Stimulated activated CD4-positive, alpha-beta T cell treated with anti-CD3 and anti-CD28 coated beads, Interleukin-1b, Interleukin-23, amount 100 ng/mL, for 1 hour (primary cell): ENCODE data around the gene HRH2.
"Not testable (repeated sequence)": the region's sequence is repeated elsewhere in the genome, so short reads cannot be mapped to it uniquely, and the experiment has no call there.

Experiments used
- DNase-seq, 2 donors: peaks; one replicate each; pipeline ENCODE4 v3.0.0-alpha.2; 2020; ENCODE audit warnings: low read depth in 2 of 2

Gene HRH2

GRCh38 chr5:175657593-175658271, at the start of gene HRH2:
Gene HRH2, plus strand, starts transcription at chr5:175658071. Its CDS starts 25,163 bp downstream, at chr5:175683234.
- DNase-seq, result peak in 1 of 2 donors; percentile 29

- no peak for DNase-seq
Observed at GRCh38 chr5:175609526-175609925, 48.3 kb upstream of the HRH2 start.

DNA sequence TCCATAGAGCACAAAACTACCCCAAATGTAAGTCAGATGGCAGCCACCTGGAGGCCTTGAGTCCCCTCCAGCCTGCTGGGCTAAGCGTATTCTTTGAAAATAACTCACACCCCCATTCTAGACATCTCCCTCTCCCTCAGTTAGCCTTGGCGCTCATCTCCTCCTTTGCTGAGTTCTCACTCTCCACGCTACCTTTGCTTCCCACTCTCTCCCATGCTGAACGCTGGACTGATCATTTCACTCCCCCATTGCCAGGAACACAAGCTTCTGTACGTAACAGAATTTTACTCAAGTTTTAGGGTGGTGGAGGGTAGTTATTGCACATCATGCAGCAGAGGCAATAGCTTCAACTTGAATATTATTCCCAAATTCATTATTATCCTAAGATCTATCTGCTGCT, 47.5 kb upstream of the HRH2 start:
- DNase-seq, result no peak

DNA sequence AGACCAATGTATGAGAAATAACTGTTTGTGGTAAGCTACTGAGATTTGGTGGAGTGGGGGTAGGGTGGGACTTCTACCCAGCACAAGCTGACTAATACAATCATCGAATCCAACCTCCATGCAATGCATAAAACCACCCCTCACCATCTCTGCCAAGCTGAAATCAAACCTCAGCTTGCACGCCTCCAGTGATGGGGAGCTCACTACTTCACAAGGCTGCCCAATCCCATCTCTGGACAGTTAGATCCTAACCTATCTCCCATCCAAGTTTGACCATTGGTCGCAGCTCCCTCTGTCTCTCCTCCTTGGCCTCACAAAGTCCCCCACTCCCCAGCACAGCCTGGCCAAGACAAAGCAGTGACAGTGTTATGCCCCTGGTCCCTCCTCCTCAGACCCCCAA, 47.0 kb upstream of the HRH2 start:
- no peak for DNase-seq

GRCh38 chr5:175614223-175614815, 43.6 kb upstream of the HRH2 start:
- no peak for DNase-seq

GRCh38 chr5:175614861-175615260, 43.0 kb upstream of the HRH2 start:
- no peak for DNase-seq

- no peak for DNase-seq
Observed at GRCh38 chr5:175616083-175616482, 41.8 kb upstream of the HRH2 start.

- not testable (repeated sequence) for DNase-seq
Observed at GRCh38 chr5:175616527-175616926, 41.3 kb upstream of the HRH2 start.

GRCh38 chr5:175617447-175617846, 40.4 kb upstream of the HRH2 start:
- no peak for DNase-seq

- DNase-seq, result no peak
Observed at GRCh38 chr5:175620527-175620926, 37.3 kb upstream of the HRH2 start.

DNA sequence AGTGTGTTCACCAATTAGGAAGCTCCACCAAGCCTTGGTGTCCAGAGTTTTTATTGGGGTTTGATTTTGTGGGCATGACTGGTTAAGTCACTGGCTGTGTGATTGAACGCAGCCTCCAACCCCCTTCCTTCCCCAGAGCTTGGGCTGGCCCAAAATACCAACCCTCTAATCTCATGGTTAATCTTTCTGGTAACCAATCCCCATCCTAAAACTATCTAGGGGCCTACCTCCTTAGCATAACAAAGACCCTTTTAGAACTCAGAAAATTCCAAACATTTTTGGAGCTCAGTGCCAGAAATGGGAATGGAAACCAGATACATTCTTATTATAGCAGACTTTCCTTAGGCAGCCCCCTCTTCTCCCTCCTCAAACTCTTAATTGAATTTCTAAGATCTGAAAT, 35.9 kb upstream of the HRH2 start:
- no peak for DNase-seq

- no peak for DNase-seq
Observed at GRCh38 chr5:175623088-175623487, 34.8 kb upstream of the HRH2 start.

- DNase-seq, result no peak
Observed at GRCh38 chr5:175624316-175624715, 33.6 kb upstream of the HRH2 start.

GRCh38 chr5:175627005-175627404, 30.9 kb upstream of the HRH2 start:
- no peak for DNase-seq

DNA sequence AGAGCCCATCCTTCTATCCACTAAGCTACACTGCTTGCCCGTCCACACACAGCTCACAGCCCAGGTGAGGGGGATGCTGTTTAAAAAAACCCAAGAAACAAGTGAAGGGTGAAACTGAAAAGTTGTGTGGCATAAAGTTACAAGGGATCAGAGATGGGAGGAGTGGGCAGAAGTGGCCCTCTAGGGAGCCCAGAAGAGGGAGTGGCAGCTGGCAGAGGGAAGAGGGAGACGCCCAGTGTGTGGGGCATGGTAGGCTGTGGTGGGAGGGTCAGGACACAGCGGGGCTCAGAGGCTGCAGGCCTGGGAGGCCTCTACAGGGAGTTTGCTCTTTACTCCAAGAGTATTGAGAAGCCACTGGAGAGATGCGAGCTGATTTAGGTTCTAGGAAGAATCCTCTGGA, 30.1 kb upstream of the HRH2 start:
- DNase-seq, result no peak

DNA sequence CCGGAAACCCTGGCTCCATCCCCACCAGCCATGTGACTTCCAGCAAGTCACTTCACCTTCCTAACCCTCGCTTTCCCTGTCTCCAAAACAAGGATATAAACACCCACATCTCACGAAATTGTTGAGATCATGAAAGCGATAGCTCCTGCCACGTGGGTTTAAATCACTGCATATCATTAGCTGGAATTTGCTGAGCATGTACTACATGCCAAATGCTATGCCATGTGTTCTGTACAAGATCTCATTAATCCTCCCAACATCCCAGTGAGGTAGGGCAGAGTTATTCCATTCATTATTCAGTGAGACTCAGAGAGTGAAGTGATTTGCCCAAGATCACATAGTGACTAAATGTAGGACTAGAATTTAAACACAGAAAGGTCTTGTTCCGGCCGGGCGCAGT, 29.2 kb upstream of the HRH2 start:
- no peak for DNase-seq

DNA sequence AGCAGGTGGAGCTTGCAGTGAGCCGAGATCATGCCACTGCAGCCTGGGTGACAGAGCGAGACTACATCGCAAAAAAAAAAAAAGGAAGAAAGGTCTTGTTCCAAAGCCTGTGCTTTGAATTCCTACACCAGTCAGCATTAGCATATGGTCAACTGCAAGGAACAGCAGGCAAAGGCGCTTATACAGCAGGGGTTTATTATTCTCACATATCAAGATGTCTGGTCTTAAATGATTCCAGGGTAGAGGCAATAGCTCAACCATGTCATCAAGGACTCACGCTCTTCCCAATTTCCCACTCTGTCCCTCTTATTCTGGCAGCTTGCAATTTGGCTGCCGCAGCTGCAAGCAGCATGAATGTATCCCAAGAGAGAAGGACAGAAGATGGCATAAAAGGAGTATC, 28.6 kb upstream of the HRH2 start:
- DNase-seq, result no peak

- no peak for DNase-seq
Observed at GRCh38 chr5:175629793-175630192, 28.1 kb upstream of the HRH2 start.

- DNase-seq, result no peak
Observed at GRCh38 chr5:175635854-175636584, 21.9 kb upstream of the HRH2 start.

DNA sequence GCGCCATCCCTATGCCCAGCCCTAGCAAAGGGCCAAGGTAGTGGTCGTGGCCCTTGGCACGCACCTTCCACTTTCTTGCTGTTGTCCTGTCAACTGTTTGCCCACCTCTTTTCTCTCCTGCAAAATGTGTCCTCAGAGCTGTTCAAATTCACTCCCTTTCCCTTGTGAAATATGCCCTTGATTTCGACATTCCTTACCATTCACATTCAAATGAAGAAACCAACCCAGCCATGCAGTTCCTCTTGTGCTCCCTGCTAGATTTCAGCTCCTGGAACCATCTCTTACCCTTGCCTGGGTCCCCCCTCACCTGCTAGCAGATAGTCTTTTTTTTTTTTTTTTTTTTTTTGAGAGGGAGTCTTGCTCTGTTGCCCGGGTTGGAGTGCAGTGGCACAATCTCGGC, 19.6 kb upstream of the HRH2 start:
- DNase-seq, result no peak

DNA sequence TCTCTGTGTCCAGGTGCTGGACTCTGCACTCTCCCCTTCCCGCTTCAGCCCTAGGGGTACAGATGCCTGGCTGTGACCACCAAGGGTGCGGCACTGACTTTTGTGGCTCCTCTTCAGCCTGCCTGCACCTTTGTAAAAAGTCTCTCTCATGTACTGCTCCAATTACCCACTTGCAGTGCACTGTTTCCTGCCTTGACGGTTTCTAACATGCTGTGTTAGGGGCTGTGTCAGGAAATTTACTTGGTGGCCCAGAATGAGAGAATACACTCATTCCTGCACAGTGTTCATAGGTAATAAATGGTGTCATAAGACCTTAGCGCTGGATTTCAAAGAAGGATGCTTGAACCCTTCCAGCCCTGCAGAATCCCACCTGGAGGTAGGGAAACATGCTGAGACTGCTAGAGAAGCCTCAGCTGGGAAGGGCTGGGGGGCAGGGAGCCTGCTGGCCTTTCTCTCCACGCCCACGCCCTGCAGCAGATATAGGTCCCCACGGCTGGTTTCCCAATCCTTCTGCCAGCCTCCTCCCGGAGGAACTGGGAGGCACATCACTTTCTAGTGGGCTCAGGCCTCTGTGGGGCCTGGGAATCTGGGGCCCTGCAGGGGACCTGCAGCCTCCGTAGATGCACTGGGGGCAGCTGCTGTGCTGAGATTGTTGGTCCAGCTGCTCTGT, 17.6 kb upstream of the HRH2 start:
- no peak for DNase-seq

DNA sequence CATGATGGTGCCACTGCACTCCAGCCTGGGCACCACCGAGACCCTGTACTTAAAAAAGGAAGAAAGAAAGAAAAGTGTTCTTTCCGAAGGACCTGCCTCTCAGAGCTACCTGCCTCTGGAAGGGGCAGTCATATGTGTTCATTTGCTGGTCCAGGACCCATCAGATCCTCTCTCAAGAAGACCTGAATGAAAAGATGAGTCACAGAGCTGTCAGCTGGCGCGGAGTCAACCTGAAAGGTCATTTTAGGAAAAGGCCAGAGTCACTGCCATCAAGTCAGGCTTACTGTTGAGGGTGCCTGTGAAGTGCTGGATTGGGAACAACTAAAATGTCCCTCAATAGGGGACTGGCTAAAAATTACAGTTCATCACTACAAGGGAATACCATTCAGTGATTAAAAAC, 14.9 kb upstream of the HRH2 start:
- DNase-seq, result no peak

- no peak for DNase-seq
Observed at GRCh38 chr5:175646251-175646650, 11.6 kb upstream of the HRH2 start.
